NCI-H2196 (cell line): ENCODE results near the gene LIN7A.

Source experiments
- DNase-seq: peaks from one replicate; lab custom pipeline; 2025; ENCODE audit not compliant: unreplicated experiment; lab: John Stamatoyannopoulos, UW

LIN7A gene

GRCh38 chr12:80761838-80762237, 175.9 kb downstream of the LIN7A start:
- DNase-seq = no peak

GRCh38 chr12:80756875-80757274, 180.9 kb downstream of the LIN7A start:
- no peak for DNase-seq

GRCh38 chr12:80754274-80754673, 183.5 kb downstream of the LIN7A start:
- no peak for DNase-seq

GRCh38 chr12:80752464-80752863, 185.3 kb downstream of the LIN7A start:
- no peak for DNase-seq

GRCh38 chr12:80749456-80749855, 188.3 kb downstream of the LIN7A start:
- no peak for DNase-seq

GRCh38 chr12:80747800-80748199, 189.9 kb downstream of the LIN7A start:
- DNase-seq = no peak

- no peak for DNase-seq
Observed at GRCh38 chr12:80745851-80746505, 191.8 kb downstream of the LIN7A start.
